Measurements from ENCODE around the gene DNAJC11.

Gene DNAJC11

GRCh38 chr1:6603238-6603914, 98.2 kb downstream of the DNAJC11 start:
- Histone ChIP-seq H3K27me3 (ENCODE audit: control insufficient read depth in 3 of 3, insufficient read depth in 3 of 3, low read depth in 1 of 3, low read length in 3 of 3) (peaks cover 0 to 6% (median 0%) of the 10 kb centered on the region in 3 experiments), H3K79me1 (ENCODE audit: low read depth, low read length) (peaks cover 23% of the 10 kb centered on the region), H2BK12ac (ENCODE audit: low read length) (peak overlapping the region; percentile 41), H2AFZ (ENCODE audit: low read length) (peak overlapping the region; percentile 81), H2AK5ac (ENCODE audit: low read depth, low read length) (peak overlapping the region; percentile 37), H4K8ac (ENCODE audit: low read depth, low read length) (peak overlapping the region; percentile 43), H2BK15ac (ENCODE audit: low read length) (peak overlapping the region; percentile 8), H3K4me1 (ENCODE audit: control insufficient read depth in 2 of 2, insufficient read depth in 1 of 2, low read depth in 1 of 2, low read length in 2 of 2) (peaks cover 17 to 19% of the 10 kb centered on the region in 2 donors), H2BK5ac (ENCODE audit: low read length) (peak overlapping the region; percentile 77), H3K36me3 (replicated peaks in 1 of 2; ENCODE audit: control insufficient read depth in 2 of 2, insufficient read depth in 2 of 2, low read length in 2 of 2) (peaks cover 4 to 11% of the 10 kb centered on the region in 2 donors), H3K23ac (ENCODE audit: low read depth, low read length, poor library complexity) (peak overlapping the region; percentile 80), H3K27ac (replicated peaks; ENCODE audit: low read length) (peak overlapping the region; percentile 96), H3K4me2 (ENCODE audit: insufficient read depth, low read length, poor library complexity, severe bottlenecking) (peak overlapping the region; percentile 97), H3K9me3 (replicated peaks in 1 of 2; ENCODE audit: control insufficient read depth in 2 of 2, insufficient read depth in 1 of 2, low read depth in 1 of 2, low read length in 2 of 2) (no peaks in the 10 kb centered on the region), H3K4ac (ENCODE audit: low read length) (peak overlapping the region; percentile 76), H3K18ac (ENCODE audit: low read length) (peak overlapping the region; percentile 98), H4K91ac (ENCODE audit: low read depth, low read length, poor library complexity) (no peak overlapping the region), H2BK120ac (ENCODE audit: low read depth, low read length) (peak overlapping the region; percentile 94), H3K14ac (ENCODE audit: low read length) (peak overlapping the region; percentile 56), H3K4me3 (ENCODE audit: low read length in 2 of 2) (peak overlapping the region; percentile 68 to 76), H3K9ac (ENCODE audit: low read depth, low read length, poor library complexity) (peak overlapping the region; percentile 32)
- peak; percentile 67 for DNase-seq (ENCODE audit: low spot score)
- no CpG with 5 or more reads among the region's 36 CpGs for WGBS, 2 donors (ENCODE audit: extremely low coverage in 2 of 2, insufficient read length in 2 of 2, insufficient replicate concordance in 1 of 2)

- peak within 1 kb of the TSS; percentile 89 for H3K23ac ChIP-seq (ENCODE audit: low read depth, low read length, poor library complexity)
- H3K27ac ChIP-seq (replicated peaks; ENCODE audit: low read length) = peak within 1 kb of the TSS; percentile 96
- peak within 1 kb of the TSS; percentile 98 for H3K18ac ChIP-seq (ENCODE audit: low read length)
- no peaks in the 10 kb centered on the region for H3K9me3 ChIP-seq (replicated peaks in 1 of 2; ENCODE audit: control insufficient read depth in 2 of 2, insufficient read depth in 1 of 2, low read depth in 1 of 2, low read length in 2 of 2)
- H2BK15ac ChIP-seq (ENCODE audit: low read length) = peak within 1 kb of the TSS; percentile 97
- peak; percentile 85 for DNase-seq (ENCODE audit: low spot score)
- H2BK12ac ChIP-seq (ENCODE audit: low read length) = peak within 1 kb of the TSS; percentile 93
- WGBS, 2 donors (ENCODE audit: extremely low coverage in 2 of 2, insufficient read length in 2 of 2, insufficient replicate concordance in 1 of 2) = no CpG with 5 or more reads among the region's 84 CpGs
- peaks cover 17 to 19% of the 10 kb centered on the region in 2 donors for H3K4me1 ChIP-seq (ENCODE audit: control insufficient read depth in 2 of 2, insufficient read depth in 1 of 2, low read depth in 1 of 2, low read length in 2 of 2)
- H3K9ac ChIP-seq (ENCODE audit: low read depth, low read length, poor library complexity) = peak within 1 kb of the TSS; percentile 100
- H3K14ac ChIP-seq (ENCODE audit: low read length) = peak within 1 kb of the TSS; percentile 99
- peak within 1 kb of the TSS; percentile 68 for H4K91ac ChIP-seq (ENCODE audit: low read depth, low read length, poor library complexity)
- H2BK120ac ChIP-seq (ENCODE audit: low read depth, low read length) = peak within 1 kb of the TSS; percentile 95
- H3K4me2 ChIP-seq (ENCODE audit: insufficient read depth, low read length, poor library complexity, severe bottlenecking) = peak within 1 kb of the TSS; percentile 97
- H2BK5ac ChIP-seq (ENCODE audit: low read length) = peak within 1 kb of the TSS; percentile 77
- H3K4me3 ChIP-seq (ENCODE audit: low read length in 2 of 2) = peak within 1 kb of the TSS; percentile 68 to 95
- peak within 1 kb of the TSS; percentile 91 for H3K4ac ChIP-seq (ENCODE audit: low read length)
- H4K8ac ChIP-seq (ENCODE audit: low read depth, low read length) = peak within 1 kb of the TSS; percentile 72
- H2AFZ ChIP-seq (ENCODE audit: low read length) = peak within 1 kb of the TSS; percentile 91
- H3K36me3 ChIP-seq (replicated peaks in 1 of 2; ENCODE audit: control insufficient read depth in 2 of 2, insufficient read depth in 2 of 2, low read length in 2 of 2) = peaks cover 7 to 16% of the 10 kb centered on the region in 2 donors
- H3K79me1 ChIP-seq (ENCODE audit: low read depth, low read length) = peaks cover 23% of the 10 kb centered on the region
- peaks cover 0 to 6% (median 0%) of the 10 kb centered on the region in 3 experiments for H3K27me3 ChIP-seq (ENCODE audit: control insufficient read depth in 3 of 3, insufficient read depth in 3 of 3, low read depth in 1 of 3, low read length in 3 of 3)
- peak within 1 kb of the TSS; percentile 49 for H2AK5ac ChIP-seq (ENCODE audit: low read depth, low read length)
Observed at GRCh38 chr1:6602669-6603237, 98.9 kb downstream of the DNAJC11 start, which contains the start of gene KLHL21. Gene KLHL21 (minus strand): TSS chr1:6602869. CDS start chr1:6602817, 52 bp downstream.

- Histone ChIP-seq H4K8ac (ENCODE audit: low read depth, low read length) (peak overlapping the region; percentile 72), H3K4me1 (ENCODE audit: control insufficient read depth in 2 of 2, insufficient read depth in 1 of 2, low read depth in 1 of 2, low read length in 2 of 2) (peaks cover 17 to 19% of the 10 kb centered on the region in 2 donors), H3K4me2 (ENCODE audit: insufficient read depth, low read length, poor library complexity, severe bottlenecking) (peak overlapping the region; percentile 96), H3K27ac (replicated peaks; ENCODE audit: low read length) (peak overlapping the region; percentile 63), H3K9me3 (replicated peaks in 1 of 2; ENCODE audit: control insufficient read depth in 2 of 2, insufficient read depth in 1 of 2, low read depth in 1 of 2, low read length in 2 of 2) (no peaks in the 10 kb centered on the region), H2BK120ac (ENCODE audit: low read depth, low read length) (peak overlapping the region; percentile 95), H2BK5ac (ENCODE audit: low read length) (peak overlapping the region; percentile 43), H3K23ac (ENCODE audit: low read depth, low read length, poor library complexity) (peak overlapping the region; percentile 89), H3K27me3 (ENCODE audit: control insufficient read depth in 3 of 3, insufficient read depth in 3 of 3, low read depth in 1 of 3, low read length in 3 of 3) (peaks cover 0 to 6% (median 0%) of the 10 kb centered on the region in 3 experiments), H3K14ac (ENCODE audit: low read length) (peak overlapping the region; percentile 99), H2BK12ac (ENCODE audit: low read length) (peak overlapping the region; percentile 93), H3K79me1 (ENCODE audit: low read depth, low read length) (peaks cover 23% of the 10 kb centered on the region), H2AFZ (ENCODE audit: low read length) (peak overlapping the region; percentile 91), H3K36me3 (replicated peaks in 1 of 2; ENCODE audit: control insufficient read depth in 2 of 2, insufficient read depth in 2 of 2, low read length in 2 of 2) (peaks cover 11 to 22% of the 10 kb centered on the region in 2 donors), H3K9ac (ENCODE audit: low read depth, low read length, poor library complexity) (peak overlapping the region; percentile 100), H2BK15ac (ENCODE audit: low read length) (peak overlapping the region; percentile 97), H4K91ac (ENCODE audit: low read depth, low read length, poor library complexity) (peak overlapping the region; percentile 68), H3K18ac (ENCODE audit: low read length) (peak overlapping the region; percentile 90), H3K4me3 (ENCODE audit: low read length in 2 of 2) (peak overlapping the region; percentile 68 to 95), H2AK5ac (ENCODE audit: low read depth, low read length) (peak overlapping the region; percentile 49), H3K4ac (ENCODE audit: low read length) (peak overlapping the region; percentile 91)
- no peak for DNase-seq (ENCODE audit: low spot score)
- WGBS, 2 donors (ENCODE audit: extremely low coverage in 2 of 2, insufficient read length in 2 of 2, insufficient replicate concordance in 1 of 2) = no CpG with 5 or more reads among the region's 103 CpGs
Observed at GRCh38 chr1:6601923-6602668, 99.5 kb downstream of the DNAJC11 start.

All from neuronal stem cell (in vitro differentiated cells).